T47D (cell line): ENCODE data around the gene EDAR.
A peak's percentile ranks its signal among the peaks of the same experiment; 100 is the strongest.

Experiments used
- DNase-seq, 2 experiments: peaks; one replicate each; pipeline versions ENCODE4 v3.0.0 to v3.0.0-alpha.2; 2011 to 2012; ENCODE audit warnings: low read depth in 1 of 2, low spot score in 1 of 2
- JUND ChIP-seq: IDR thresholded peaks from 2 replicates; pipeline ENCODE4 v1.6.1; 2012; ENCODE audit warnings: low read depth
- in situ Hi-C: cut with HindIII; loops from 2 replicates; pipeline ENCODE4 v1.10.0; 2016; ENCODE audit warnings: low sequenced_read_pairs, low pct_unique_long_range_greater_than_20kb

Gene EDAR

GRCh38 chr2:108988076-108988795 lies 784 bp downstream of the EDAR start:
- in situ Hi-C loops: no loop called here
- DNase-seq: no peak
- no peak for TF ChIP-seq JUND

- in situ Hi-C loops: no loop called here
- DNase-seq: peak in 1 of 2 experiments; percentile 22
- TF ChIP-seq JUND: no peak
These were observed 2.0 kb downstream of the EDAR start for GRCh38 chr2:108986916-108987510.

- in situ Hi-C loops: no loop called here
- no peak for DNase-seq
These were observed 5.4 kb downstream of the EDAR start for GRCh38 chr2:108983610-108984009.

GRCh38 chr2:108983061-108983460 lies 6.0 kb downstream of the EDAR start:
- DNase-seq: no peak
- TF ChIP-seq JUND: no peak
- in situ Hi-C loops: no loop called here

More at GRCh38 chr2:108983610-108984009, 5.4 kb downstream of the EDAR start:
- no peak for TF ChIP-seq JUND

- in situ Hi-C loops: no loop called here
These were observed 6.8 kb downstream of the EDAR start for GRCh38 chr2:108982259-108982679.

GRCh38 chr2:108981846-108982245 lies 7.2 kb downstream of the EDAR start:
- no peak for TF ChIP-seq JUND
- no peak for DNase-seq
- in situ Hi-C loops: no loop called here

More at GRCh38 chr2:108982259-108982679, 6.8 kb downstream of the EDAR start:
- DNase-seq: peak; percentile 59 to 80
- peak; percentile 37; the same call in 1 of the 2 replicates for TF ChIP-seq JUND

GRCh38 chr2:108980076-108980475 lies 8.9 kb downstream of the EDAR start:
- in situ Hi-C loops: no loop called here
- no peak for TF ChIP-seq JUND
- DNase-seq: no peak

GRCh38 chr2:108979461-108979860 lies 9.6 kb downstream of the EDAR start:
- no peak for DNase-seq
- in situ Hi-C loops: no loop called here
- TF ChIP-seq JUND: no peak

- no peak for TF ChIP-seq JUND
- no peak for DNase-seq
- in situ Hi-C loops: no loop called here
These were observed 10.3 kb downstream of the EDAR start for GRCh38 chr2:108978709-108979111.

GRCh38 chr2:108975613-108976435 lies 13.2 kb downstream of the EDAR start:
- in situ Hi-C loops: no loop called here
- TF ChIP-seq JUND: no peak

GRCh38 chr2:108974674-108975073 lies 14.3 kb downstream of the EDAR start:
- no peak for DNase-seq
- in situ Hi-C loops: no loop called here
- no peak for TF ChIP-seq JUND

More at GRCh38 chr2:108975613-108976435, 13.2 kb downstream of the EDAR start:
- no peak for DNase-seq

GRCh38 chr2:108972663-108973062 lies 16.4 kb downstream of the EDAR start:
- no peak for TF ChIP-seq JUND
- DNase-seq: no peak
- in situ Hi-C loops: no loop called here
